Tibial nerve (tissue), 3 donors: ENCODE measurements around the gene JAKMIP1.

Experiments
- CTCF ChIP-seq, 5 experiments: fragments of 200-600 bp in 3 of 5; fragments of 450-650 bp in 2 of 5; sonication (generic) in 3 of 5; IDR thresholded peaks; one replicate each; pipeline ENCODE4 v1.5.1; 2016 to 2019; ENCODE audit warnings: antibody characterized with exemption in 5 of 5, mild to moderate bottlenecking in 3 of 5, moderate library complexity in 2 of 5
- POLR2A ChIP-seq, 2 donors: fragments of 450-650 bp; IDR thresholded peaks; one replicate each; pipeline ENCODE4 v1.6.1; 2017; ENCODE audit warnings: antibody characterized with exemption in 2 of 2, mild to moderate bottlenecking in 2 of 2, moderate library complexity in 2 of 2

- no peak for TF ChIP-seq CTCF (IDR thresholded peaks at IDR 0.05)
- no peak for TF ChIP-seq POLR2A (IDR thresholded peaks at IDR 0.05)
Measured at GRCh38 chr4:6111354-6111960, 88.9 kb downstream of the JAKMIP1 start.
